Gastroesophageal sphincter (tissue), 4 donors: ENCODE data around the gene IFNL1. TPM values are rescaled to one million over a fixed set of nuclear protein-coding genes. Genes with fewer than 3 reads are reported as not detected.
"Not testable (repeated sequence)": the region's sequence is repeated elsewhere in the genome, so short reads cannot be mapped to it uniquely, and the experiment has no call there.

Source experiments
- ATAC-seq: fragments of 150-250 bp; one replicate; pipeline ENCODE4 v1.9.1; 2016; ENCODE audit warnings: mild to moderate bottlenecking, moderate library complexity
- H3K27ac ChIP-seq, 4 donors: fragments of 200-600 bp; sonication (generic) in 3 of 4; 1 replicate in 3 of 4; 2 replicates in 1 of 4; pipeline ENCODE4 v1.5.1; 2016 to 2019
- H3K27me3 ChIP-seq: fragments of 200-600 bp; sonication (generic); one replicate; pipeline ENCODE4 v1.5.1; 2019
- H3K36me3 ChIP-seq, 2 donors: fragments of 200-600 bp; sonication (generic); one replicate each; pipeline ENCODE4 v1.5.1; 2019; ENCODE audit warnings: control low read depth in 1 of 2
- H3K4me1 ChIP-seq, 3 donors: fragments of 200-600 bp; sonication (generic); 1 replicate in 2 of 3; 2 replicates in 1 of 3; pipeline ENCODE4 v1.5.1; 2016 to 2019; ENCODE audit warnings: control low read depth in 2 of 3
- H3K4me3 ChIP-seq, 2 donors: fragments of 200-600 bp; sonication (generic); one replicate each; pipeline ENCODE4 v1.5.1; 2019; ENCODE audit warnings: mild to moderate bottlenecking in 1 of 2, moderate library complexity in 1 of 2
- H3K9me3 ChIP-seq, 3 donors: fragments of 200-600 bp; sonication (generic); one replicate each; pipeline ENCODE4 v1.5.1; 2017 to 2019; ENCODE audit warnings: control low read depth in 2 of 3
- CTCF ChIP-seq, 4 experiments: fragments of 200-600 bp in 2 of 4; fragments of 450-650 bp in 2 of 4; sonication (generic) in 1 of 4; IDR thresholded peaks; one replicate each; pipeline ENCODE4 v1.5.1; 2017 to 2019; ENCODE audit warnings: antibody characterized with exemption in 4 of 4, mild to moderate bottlenecking in 2 of 4, moderate library complexity in 2 of 4
- EP300 ChIP-seq: sonication (generic); formaldehyde crosslinking; IDR thresholded peaks from one replicate; pipeline ENCODE4 v1.6.1; 2017; ENCODE audit warnings: antibody characterized with exemption, mild to moderate bottlenecking
- POLR2A ChIP-seq, 2 donors: fragments of 450-650 bp; IDR thresholded peaks; one replicate each; pipeline ENCODE4 v1.6.1; 2017; ENCODE audit warnings: antibody characterized with exemption in 2 of 2, mild to moderate bottlenecking in 2 of 2, moderate library complexity in 1 of 2
- POLR2AphosphoS5 ChIP-seq: sonication (generic); formaldehyde crosslinking; IDR thresholded peaks from one replicate; pipeline ENCODE4 v1.6.1; 2017; ENCODE audit warnings: antibody characterized with exemption
- WGBS, 2 donors: methylation state at CpG; one replicate each; pipeline ENCODE4 v1.1.5; 2018; ENCODE audit warnings: low coverage in 1 of 2; 5-methylcytosine and 5-hydroxymethylcytosine counted together
- total RNA-seq, 4 donors: library from RNA; depleted of rRNA; stranded (reverse); fragments of >200 nt; gene quantifications; one replicate each; pipeline ENCODE4 v1.1.0, GENCODE V29; 2016

Gene IFNL1
- total RNA-seq, 4 donors from 2014 or later: not detected

GRCh38 chr19:39308531-39309304, 12.5 kb downstream of the IFNL1 start:
- TF ChIP-seq POLR2AphosphoS5 (no peak), EP300 (no peak), POLR2A (IDR thresholded peaks at IDR 0.05) (no peak), CTCF (IDR thresholded peaks at IDR 0.05) (no peak)
- peaks cover 74% of the 10 kb centered on the region for H3K27me3 ChIP-seq
- ATAC-seq: no peak

GRCh38 chr19:39309305-39309670, 13.1 kb downstream of the IFNL1 start:
- Histone ChIP-seq H3K4me1 (peaks cover 0 to 16% (median 7%) of the 10 kb centered on the region in 3 donors), H3K36me3 (peaks cover 0 to 18% of the 10 kb centered on the region in 2 donors), H3K27me3 (peaks cover 69% of the 10 kb centered on the region)
- not testable (repeated sequence) for H3K4me3 ChIP-seq, ATAC-seq, H3K27ac ChIP-seq, H3K9me3 ChIP-seq
- WGBS, 2 donors: 93% methylated on average over 7 of the region's 7 CpGs; no CpG with 5 or more reads in 1 of the 2 donors

More at GRCh38 chr19:39308531-39309304, 12.5 kb downstream of the IFNL1 start:
- peaks cover 0 to 12% of the 10 kb centered on the region in 2 donors for H3K36me3 ChIP-seq
- no peak overlapping the region for H3K27ac ChIP-seq
- WGBS, 2 donors: 65 to 78% methylated on average over 7 to 9 of the region's 18 CpGs
- no peak overlapping the region for H3K4me3 ChIP-seq
- peaks cover 0 to 16% (median 7%) of the 10 kb centered on the region in 3 donors for H3K4me1 ChIP-seq
- H3K9me3 ChIP-seq: no peaks in the 10 kb centered on the region

DNA sequence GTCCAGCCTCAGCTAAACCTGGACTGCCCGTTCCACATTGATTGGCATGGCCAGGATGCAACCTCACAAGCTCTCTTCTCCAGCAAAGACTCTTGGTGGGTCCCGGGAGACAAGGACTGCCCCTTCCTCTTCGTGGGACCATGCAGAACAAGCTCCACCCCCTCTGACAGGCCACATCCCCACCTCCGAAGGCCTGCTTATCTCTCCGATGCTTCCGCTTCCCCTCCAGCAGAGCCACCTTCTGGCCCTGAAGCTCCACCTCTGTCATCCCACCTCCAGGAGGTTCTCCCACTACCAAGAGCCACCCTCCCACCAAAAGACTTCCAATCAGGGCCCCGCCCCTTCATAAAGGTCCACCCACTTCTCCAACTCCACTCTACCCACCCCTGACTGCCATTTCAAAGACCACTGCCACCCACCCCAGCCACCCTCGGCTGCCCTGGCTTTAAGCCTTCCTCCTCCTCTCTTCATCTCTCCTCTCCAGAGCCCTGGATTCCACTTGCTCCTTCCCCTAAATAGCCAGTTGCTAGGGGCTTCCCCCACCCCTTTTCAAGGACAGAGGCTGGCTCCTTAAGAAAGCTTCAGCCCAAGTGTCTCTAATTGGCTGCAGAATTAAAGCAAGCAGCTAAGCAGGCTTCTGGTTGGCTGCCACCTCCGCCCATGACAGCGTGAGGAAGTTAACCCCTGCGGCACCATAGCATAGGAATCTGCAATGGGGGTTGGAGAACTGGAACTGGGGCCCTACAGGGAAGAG, 14.5 kb downstream of the IFNL1 start:
- TF ChIP-seq EP300 (no peak), CTCF (IDR thresholded peaks at IDR 0.05) (no peak), POLR2A (IDR thresholded peaks at IDR 0.05) (no peak), POLR2AphosphoS5 (no peak)
- Histone ChIP-seq H3K27me3 (peaks cover 54% of the 10 kb centered on the region), H3K4me3 (no peak overlapping the region), H3K9me3 (no peaks in the 10 kb centered on the region), H3K27ac (no peak overlapping the region), H3K4me1 (peaks cover 0 to 16% (median 7%) of the 10 kb centered on the region in 3 donors), H3K36me3 (peaks cover 0 to 28% of the 10 kb centered on the region in 2 donors)
- no peak for ATAC-seq
- 65% methylated on average over 9 of the region's 11 CpGs; no CpG with 5 or more reads in 1 of the 2 donors for WGBS, 2 donors

GRCh38 chr19:39314016-39314728, 18.0 kb downstream of the IFNL1 start:
- no peak overlapping the region for H3K4me3 ChIP-seq
- no peak for ATAC-seq
- H3K27me3 ChIP-seq: peaks cover 20% of the 10 kb centered on the region
- peaks cover 0 to 28% of the 10 kb centered on the region in 2 donors for H3K36me3 ChIP-seq
- no peak overlapping the region for H3K27ac ChIP-seq
- H3K9me3 ChIP-seq: no peaks in the 10 kb centered on the region
- WGBS, 2 donors: 89 to 97% methylated on average over 7 to 11 of the region's 64 CpGs
- TF ChIP-seq EP300: no peak
- no peak for TF ChIP-seq POLR2AphosphoS5
- TF ChIP-seq POLR2A (IDR thresholded peaks at IDR 0.05): no peak
- TF ChIP-seq CTCF (IDR thresholded peaks at IDR 0.05): no peak
- no peaks in the 10 kb centered on the region for H3K4me1 ChIP-seq

GRCh38 chr19:39315933-39316332, 19.7 kb downstream of the IFNL1 start:
- Histone ChIP-seq H3K9me3 (no peaks in the 10 kb centered on the region), H3K27me3 (peaks cover 9% of the 10 kb centered on the region), H3K4me1 (peaks cover 0 to 12% (median 6%) of the 10 kb centered on the region in 3 donors), H3K27ac (no peak overlapping the region), H3K36me3 (peaks cover 0 to 28% of the 10 kb centered on the region in 2 donors), H3K4me3 (no peak overlapping the region)
- ATAC-seq: no peak
- no peak for TF ChIP-seq CTCF (IDR thresholded peaks at IDR 0.05)
- no peak for TF ChIP-seq EP300
- no peak for TF ChIP-seq POLR2A (IDR thresholded peaks at IDR 0.05)
- TF ChIP-seq POLR2AphosphoS5: no peak
- 90 to 100% methylated on average over 1 of the region's 1 CpG for WGBS, 2 donors
